Tibial artery (tissue), 4 donors: ENCODE results near the gene EBPL.

ENCODE experiments used
- DNase-seq, 2 donors: peaks; one replicate each; pipeline ENCODE4 v3.0.0-alpha.2; 2019
- H3K27ac ChIP-seq, 2 donors: fragments of 200-600 bp; sonication (generic) in 1 of 2; 1 replicate in 1 of 2; 2 replicates in 1 of 2; pipeline ENCODE4 v1.5.1; 2018 to 2019; ENCODE audit warnings: mild to moderate bottlenecking in 1 of 2
- H3K27me3 ChIP-seq, 2 donors: fragments of 200-600 bp; sonication (generic) in 1 of 2; one replicate each; pipeline versions ENCODE4 v1.5.1 to v1.6.0; 2016 to 2019
- H3K36me3 ChIP-seq, 3 donors: fragments of 200-600 bp; sonication (generic) in 2 of 3; one replicate each; pipeline ENCODE4 v1.5.1; 2016 to 2019; ENCODE audit warnings: mild to moderate bottlenecking in 2 of 3
- H3K4me1 ChIP-seq, 4 donors: fragments of 200-600 bp; sonication (generic) in 2 of 4; 1 replicate in 3 of 4; 2 replicates in 1 of 4; pipeline ENCODE4 v1.5.1; 2016 to 2019
- H3K4me3 ChIP-seq, 2 donors: fragments of 200-600 bp; sonication (generic) in 1 of 2; 1 replicate in 1 of 2; 2 replicates in 1 of 2; pipeline ENCODE4 v1.5.1; 2018 to 2019; ENCODE audit warnings: mild to moderate bottlenecking in 2 of 2
- H3K9me3 ChIP-seq, 3 donors: fragments of 200-600 bp; sonication (generic) in 1 of 3; one replicate each; pipeline ENCODE4 v1.5.1; 2016 to 2019
- CTCF ChIP-seq, 2 experiments: fragments of 200-600 bp in 1 of 2; fragments of 450-650 bp in 1 of 2; IDR thresholded peaks; one replicate each; pipeline ENCODE4 v1.5.1; 2017 to 2019; ENCODE audit warnings: antibody characterized with exemption in 2 of 2, mild to moderate bottlenecking in 1 of 2, moderate library complexity in 1 of 2
- intact Hi-C: fragments of 100-400 bp; cut with DNase I; formaldehyde crosslinking; loops from one replicate; pipeline ENCODE4 v1.15.0; 2023; ENCODE audit warnings: low total_unique reads

EBPL gene

GRCh38 chr13:49681842-49682435 is 9.3 kb downstream of the EBPL start:
- Histone ChIP-seq H3K36me3 (peaks cover 0 to 11% (median 0%) of the 10 kb centered on the region in 3 donors), H3K9me3 (no peaks in the 10 kb centered on the region), H3K27ac (no peak overlapping the region), H3K4me3 (no peak overlapping the region), H3K4me1 (no peaks in the 10 kb centered on the region), H3K27me3 (no peaks in the 10 kb centered on the region)
- intact Hi-C loops, result no loop called here
- DNase-seq, result no peak
- TF ChIP-seq CTCF (IDR thresholded peaks at IDR 0.05), result no peak

DNA sequence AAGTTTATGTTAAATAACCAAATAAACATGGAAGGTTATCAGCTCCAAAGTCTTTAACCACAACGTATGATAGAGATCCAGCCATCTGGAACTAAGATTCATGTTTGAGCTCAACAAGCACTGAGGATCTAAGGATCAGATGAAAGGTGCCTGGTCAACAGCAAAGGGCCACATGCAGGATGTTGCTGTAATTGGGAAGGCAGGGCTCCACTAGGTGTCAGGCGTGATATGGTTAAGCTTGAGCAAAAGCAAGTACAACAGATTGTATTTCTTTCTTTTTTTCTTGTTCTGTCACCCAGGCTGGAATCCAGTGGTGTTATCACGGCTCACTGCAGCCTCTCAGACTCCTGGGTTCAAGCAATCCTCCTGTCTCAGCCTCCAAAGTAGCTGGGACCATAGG is 12.0 kb downstream of the EBPL start:
- H3K27ac ChIP-seq, result no peak overlapping the region
- H3K27me3 ChIP-seq, result no peaks in the 10 kb centered on the region
- H3K9me3 ChIP-seq, result no peaks in the 10 kb centered on the region
- intact Hi-C loops, result no loop called here
- no peak overlapping the region for H3K4me3 ChIP-seq
- no peak for TF ChIP-seq CTCF (IDR thresholded peaks at IDR 0.05)
- H3K36me3 ChIP-seq, result no peaks in the 10 kb centered on the region
- DNase-seq, result no peak
- H3K4me1 ChIP-seq, result no peaks in the 10 kb centered on the region

DNA sequence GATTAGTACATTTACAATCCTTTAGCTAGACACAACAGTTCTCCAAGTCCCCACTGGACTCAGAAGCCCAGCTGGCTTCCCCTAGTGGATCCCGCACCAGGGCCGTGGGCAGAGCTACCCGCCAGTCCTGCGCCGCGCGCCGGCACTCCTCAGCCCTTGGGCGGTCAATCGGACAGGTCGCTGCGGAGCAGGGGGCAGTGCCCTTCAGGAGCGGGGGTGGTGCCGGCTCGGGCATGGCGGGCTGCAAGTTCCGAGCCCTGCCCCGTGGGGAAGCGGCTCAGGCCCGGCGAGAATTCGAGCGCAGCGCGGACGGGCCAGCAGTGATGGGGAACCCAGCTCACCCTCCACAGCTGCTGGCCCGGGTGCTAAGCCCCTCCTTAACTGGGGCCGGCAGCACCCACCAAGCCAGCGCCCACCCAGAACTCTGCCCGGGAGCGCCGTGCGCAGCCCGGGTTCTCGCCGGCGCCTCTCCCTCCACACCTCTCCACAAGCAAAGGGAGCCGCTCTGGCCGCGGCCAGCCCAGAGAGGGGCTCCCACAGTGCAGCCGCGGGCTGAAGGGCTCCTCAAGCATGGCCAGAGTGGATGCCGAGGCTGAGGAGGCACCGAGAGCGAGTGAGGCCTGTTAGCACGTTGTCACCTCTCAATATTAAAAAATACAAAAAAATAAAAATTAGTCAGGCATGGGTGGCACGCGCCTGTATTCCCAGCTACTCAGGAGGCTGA is 12.9 kb downstream of the EBPL start:
- no peaks in the 10 kb centered on the region for H3K27me3 ChIP-seq
- TF ChIP-seq CTCF (IDR thresholded peaks at IDR 0.05), result no peak
- H3K36me3 ChIP-seq, result no peaks in the 10 kb centered on the region
- H3K4me1 ChIP-seq, result no peaks in the 10 kb centered on the region
- H3K9me3 ChIP-seq, result no peaks in the 10 kb centered on the region
- DNase-seq, result no peak
- no peak overlapping the region for H3K27ac ChIP-seq
- H3K4me3 ChIP-seq, result no peak overlapping the region
- intact Hi-C loops, result no loop called here

- H3K4me3 ChIP-seq, result no peak overlapping the region
- no peak overlapping the region for H3K27ac ChIP-seq
- intact Hi-C loops, result no loop called here
- H3K27me3 ChIP-seq, result no peaks in the 10 kb centered on the region
- H3K9me3 ChIP-seq, result no peaks in the 10 kb centered on the region
- no peak for DNase-seq
- TF ChIP-seq CTCF (IDR thresholded peaks at IDR 0.05), result no peak
- H3K4me1 ChIP-seq, result no peaks in the 10 kb centered on the region
- no peaks in the 10 kb centered on the region for H3K36me3 ChIP-seq
These were observed 14.5 kb downstream of the EBPL start for GRCh38 chr13:49676581-49677298.

DNA sequence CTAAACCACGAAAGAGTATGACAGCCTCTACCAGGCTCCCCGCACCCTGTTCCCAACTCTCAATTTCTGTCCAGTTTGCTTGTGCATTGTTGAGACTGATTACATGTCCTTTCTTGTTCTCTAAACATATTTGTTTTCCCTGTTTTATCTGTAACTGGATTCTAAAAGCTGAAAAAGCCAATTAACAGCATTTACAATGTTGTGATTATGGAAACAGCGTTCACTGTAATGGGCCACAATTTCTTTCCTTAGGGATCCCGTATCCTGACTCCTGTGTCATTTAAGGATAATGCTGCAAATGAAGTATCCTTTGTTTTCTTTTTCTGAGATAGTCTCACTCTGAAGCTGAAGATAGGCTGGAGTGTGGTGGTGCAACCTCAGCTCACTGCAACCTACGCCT is 20.5 kb downstream of the EBPL start:
- Histone ChIP-seq H3K27me3 (no peaks in the 10 kb centered on the region), H3K36me3 (peaks cover 0 to 18% (median 8%) of the 10 kb centered on the region in 3 donors), H3K4me3 (no peak overlapping the region), H3K27ac (no peak overlapping the region), H3K9me3 (no peaks in the 10 kb centered on the region), H3K4me1 (no peaks in the 10 kb centered on the region)
- no peak for TF ChIP-seq CTCF (IDR thresholded peaks at IDR 0.05)
- intact Hi-C loops, result no loop called here
- no peak for DNase-seq
